Measurements from ENCODE around the gene COL27A1.

- TF ChIP-seq CTCF (conservative IDR thresholded peaks at IDR 0.05; ENCODE audit: low read depth in 2 of 2) (no peak), JUNB (IDR thresholded peaks at IDR 0.05; ENCODE audit: unreplicated experiment) (no peak), EZH2 (IDR thresholded peaks at IDR 0.05; ENCODE audit: low read depth, unreplicated experiment) (no peak), POLR2AphosphoS5 (IDR thresholded peaks at IDR 0.05; ENCODE audit: low read depth) (no peak), EZH2phosphoT487 (IDR thresholded peaks at IDR 0.05; ENCODE audit: unreplicated experiment) (no peak), NANOG (IDR thresholded peaks at IDR 0.05; ENCODE audit: borderline replicate concordance) (no peak), ZNF114 (CRISPR knock-in tag; IDR thresholded peaks at IDR 0.05) (no peak), ZNF331 (CRISPR knock-in tag; IDR thresholded peaks at IDR 0.05; ENCODE audit: low read depth) (no peak), STAT1 (IDR thresholded peaks at IDR 0.05; ENCODE audit: unreplicated experiment) (no peak)
- TF ChIP-seq, protein P1, sequence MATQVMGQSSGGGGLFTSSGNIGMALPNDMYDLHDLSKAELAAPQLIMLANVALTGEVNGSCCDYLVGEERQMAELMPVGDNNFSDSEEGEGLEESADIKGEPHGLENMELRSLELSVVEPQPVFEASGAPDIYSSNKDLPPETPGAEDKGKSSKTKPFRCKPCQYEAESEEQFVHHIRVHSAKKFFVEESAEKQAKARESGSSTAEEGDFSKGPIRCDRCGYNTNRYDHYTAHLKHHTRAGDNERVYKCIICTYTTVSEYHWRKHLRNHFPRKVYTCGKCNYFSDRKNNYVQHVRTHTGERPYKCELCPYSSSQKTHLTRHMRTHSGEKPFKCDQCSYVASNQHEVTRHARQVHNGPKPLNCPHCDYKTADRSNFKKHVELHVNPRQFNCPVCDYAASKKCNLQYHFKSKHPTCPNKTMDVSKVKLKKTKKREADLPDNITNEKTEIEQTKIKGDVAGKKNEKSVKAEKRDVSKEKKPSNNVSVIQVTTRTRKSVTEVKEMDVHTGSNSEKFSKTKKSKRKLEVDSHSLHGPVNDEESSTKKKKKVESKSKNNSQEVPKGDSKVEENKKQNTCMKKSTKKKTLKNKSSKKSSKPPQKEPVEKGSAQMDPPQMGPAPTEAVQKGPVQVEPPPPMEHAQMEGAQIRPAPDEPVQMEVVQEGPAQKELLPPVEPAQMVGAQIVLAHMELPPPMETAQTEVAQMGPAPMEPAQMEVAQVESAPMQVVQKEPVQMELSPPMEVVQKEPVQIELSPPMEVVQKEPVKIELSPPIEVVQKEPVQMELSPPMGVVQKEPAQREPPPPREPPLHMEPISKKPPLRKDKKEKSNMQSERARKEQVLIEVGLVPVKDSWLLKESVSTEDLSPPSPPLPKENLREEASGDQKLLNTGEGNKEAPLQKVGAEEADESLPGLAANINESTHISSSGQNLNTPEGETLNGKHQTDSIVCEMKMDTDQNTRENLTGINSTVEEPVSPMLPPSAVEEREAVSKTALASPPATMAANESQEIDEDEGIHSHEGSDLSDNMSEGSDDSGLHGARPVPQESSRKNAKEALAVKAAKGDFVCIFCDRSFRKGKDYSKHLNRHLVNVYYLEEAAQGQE (IDR thresholded peaks at IDR 0.05; ENCODE audit: unreplicated experiment): no peak
These were observed 30.5 kb upstream of the COL27A1 start for GRCh38 chr9:114124666-114125475.

Measured in GM23338 (cell line).